AG20443 (cell line): ENCODE data around the gene NDUFA13.

ENCODE experiments used
- DNase-seq: peaks from one replicate; pipeline ENCODE4 v3.0.0; 2012; ENCODE audit warnings: low spot score, mixed read lengths

NDUFA13 gene

DNA sequence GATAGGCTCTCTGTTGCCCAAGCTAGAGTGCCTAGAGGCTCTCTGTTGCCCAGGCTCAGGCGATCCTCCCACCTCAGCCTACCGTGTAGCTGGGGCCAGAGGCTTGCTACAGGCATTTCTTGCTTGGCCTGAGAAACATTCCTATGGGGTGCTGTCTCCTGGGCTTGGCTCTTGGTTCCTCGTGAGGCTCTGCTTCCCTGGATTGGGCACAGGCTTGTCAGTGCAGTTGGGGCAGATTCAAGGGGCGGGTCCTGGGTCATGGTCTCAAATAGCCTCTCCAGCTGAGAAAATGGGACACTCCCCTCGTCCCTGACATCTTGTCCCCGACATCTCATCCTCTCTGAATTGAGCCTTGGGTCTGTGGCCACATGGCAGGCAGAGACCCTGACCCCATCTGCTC lies 5.6 kb upstream of the NDUFA13 start:
- no peak for DNase-seq

DNA sequence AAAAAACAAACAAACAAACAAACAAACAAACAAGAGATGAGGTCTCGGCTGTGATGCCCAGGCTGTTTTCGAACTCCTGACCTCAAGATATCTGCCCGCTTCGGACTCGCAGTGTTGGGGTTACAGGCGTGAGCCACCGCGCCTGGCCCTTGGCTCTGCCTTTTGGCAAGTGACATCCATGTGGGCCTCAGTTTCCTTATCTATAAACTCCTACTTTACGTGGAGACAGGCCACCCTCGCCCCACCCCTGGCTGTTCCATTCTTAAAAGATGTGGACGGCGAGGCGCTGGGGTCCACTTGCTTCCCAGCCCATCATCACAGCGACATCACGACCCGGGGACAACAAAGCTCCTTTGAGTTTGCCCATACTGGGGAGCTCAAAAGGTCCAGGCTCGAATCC lies 2.3 kb upstream of the NDUFA13 start:
- DNase-seq: no peak

DNA sequence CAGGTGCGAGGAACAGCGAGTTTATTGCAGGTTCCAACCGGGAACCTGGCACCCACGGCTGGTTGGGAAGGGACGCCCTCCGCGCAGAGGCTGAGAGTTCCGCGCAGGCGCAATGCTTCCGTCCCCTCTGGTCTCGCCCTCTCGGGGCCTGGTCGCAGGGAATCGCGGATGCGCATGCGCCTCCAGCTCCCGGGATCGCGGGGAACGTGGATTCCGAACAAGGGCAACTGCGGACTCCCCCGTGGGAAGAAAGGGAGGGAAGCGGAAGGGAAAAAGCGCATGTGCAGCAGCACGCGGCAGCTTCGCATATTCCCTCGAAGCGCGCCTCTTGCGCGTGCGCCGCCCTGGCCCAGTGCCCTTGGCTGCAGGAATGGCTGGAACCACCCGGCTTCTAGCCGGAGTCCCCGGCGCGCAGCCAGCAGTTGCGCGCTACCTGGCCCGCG lies 1.8 kb upstream of the NDUFA13 start:
- peak; percentile 70 for DNase-seq

DNA sequence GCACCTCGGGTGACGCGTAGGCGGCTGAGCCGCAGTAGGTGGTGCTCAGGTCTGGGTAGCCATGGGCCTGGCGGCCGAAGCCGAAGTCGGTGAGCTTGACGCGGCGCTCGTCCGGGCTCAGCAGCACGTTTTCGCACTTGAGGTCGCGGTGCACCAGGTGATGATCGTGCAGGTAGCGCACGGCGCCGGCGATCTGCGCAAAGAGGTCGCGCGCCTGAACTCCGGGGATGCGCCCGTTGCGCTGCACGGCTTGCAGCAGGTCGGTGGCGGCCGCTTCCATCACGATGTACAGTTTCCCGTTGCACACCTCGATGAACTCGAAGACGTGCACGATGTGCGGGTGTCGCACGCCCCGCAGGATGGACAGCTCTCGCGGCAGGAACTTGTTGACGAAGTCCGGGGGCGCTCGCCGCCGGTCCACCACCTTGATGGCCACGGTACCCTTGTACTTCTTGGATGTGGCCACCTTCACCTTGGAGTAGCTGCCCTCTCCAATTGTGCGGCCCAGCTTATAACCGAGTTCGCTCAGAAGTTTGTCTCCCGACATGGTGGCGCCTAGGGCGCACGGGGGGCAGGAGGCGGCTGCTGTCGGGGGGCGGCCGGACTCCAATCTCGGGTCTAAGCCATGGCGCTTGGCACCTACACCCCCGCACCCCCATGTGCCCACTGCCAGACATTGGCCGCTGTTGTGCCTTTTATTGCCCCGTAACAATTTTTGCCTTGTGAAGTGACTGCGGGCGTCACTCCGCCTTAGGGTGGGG lies 964 bp upstream of the NDUFA13 start, which contains the start of gene TSSK6:
Gene TSSK6 (minus strand): TSS at position 668 of the 761 bp plus-strand sequence. CDS start 121 bp downstream, at position 547.
- no peak for DNase-seq

DNA sequence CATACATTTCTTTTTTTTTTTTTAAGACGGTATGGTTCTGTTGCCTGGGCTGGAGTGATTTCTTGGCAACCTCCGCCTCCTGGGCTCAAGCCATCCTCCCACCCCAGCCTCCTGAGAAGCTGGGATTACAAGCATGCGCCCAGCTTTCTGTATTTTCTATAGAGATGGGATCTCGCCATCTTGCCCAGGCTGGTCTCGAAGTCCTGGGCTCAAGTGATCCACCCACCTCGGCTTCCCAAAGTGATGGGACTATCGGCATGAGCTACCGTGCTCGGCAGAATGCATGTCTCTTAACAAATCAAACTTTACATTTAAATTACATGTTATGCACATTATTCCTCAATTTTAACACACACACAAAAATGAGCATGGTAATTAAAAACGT lies 1.2 kb downstream of the NDUFA13 start:
- no peak for DNase-seq

DNA sequence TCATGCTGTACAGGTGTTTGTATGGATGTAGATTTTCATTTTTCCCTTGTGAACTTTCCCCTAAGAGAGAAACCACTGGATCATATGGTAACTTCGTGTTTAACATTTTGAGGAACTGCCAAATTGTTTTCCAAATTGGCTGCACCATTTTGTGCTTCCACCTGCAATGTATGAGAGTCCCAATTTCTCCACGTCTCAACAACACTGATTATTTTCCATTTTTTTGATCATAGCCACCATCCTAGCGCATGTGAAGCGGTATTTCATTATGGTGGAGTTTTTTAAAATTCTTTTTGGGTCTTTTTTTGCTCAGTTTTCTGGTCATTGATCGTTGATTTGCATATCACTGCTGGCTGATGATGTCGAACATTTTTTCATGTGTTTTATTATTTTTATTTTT lies 5.0 kb downstream of the NDUFA13 start:
- no peak for DNase-seq

DNA sequence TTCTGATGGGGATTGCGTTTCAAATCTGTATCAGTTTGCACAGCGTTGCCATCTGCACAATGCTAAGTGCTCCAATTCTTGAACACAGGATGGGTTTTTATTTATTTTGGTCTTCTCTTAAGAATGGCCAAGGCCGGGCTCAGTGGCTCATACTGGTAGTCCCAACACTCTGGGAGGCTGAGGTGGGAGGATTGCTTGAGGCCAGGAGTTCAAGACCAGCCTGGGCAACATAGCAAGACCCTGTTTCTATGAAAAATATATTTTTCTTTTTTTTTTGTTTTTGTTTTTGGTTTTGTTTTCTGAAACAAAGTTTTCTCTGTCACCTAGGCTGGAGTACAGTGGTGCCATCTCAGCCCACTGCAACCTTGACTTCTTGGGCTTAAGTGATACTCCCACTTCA lies 7.2 kb downstream of the NDUFA13 start:
- DNase-seq: no peak

DNA sequence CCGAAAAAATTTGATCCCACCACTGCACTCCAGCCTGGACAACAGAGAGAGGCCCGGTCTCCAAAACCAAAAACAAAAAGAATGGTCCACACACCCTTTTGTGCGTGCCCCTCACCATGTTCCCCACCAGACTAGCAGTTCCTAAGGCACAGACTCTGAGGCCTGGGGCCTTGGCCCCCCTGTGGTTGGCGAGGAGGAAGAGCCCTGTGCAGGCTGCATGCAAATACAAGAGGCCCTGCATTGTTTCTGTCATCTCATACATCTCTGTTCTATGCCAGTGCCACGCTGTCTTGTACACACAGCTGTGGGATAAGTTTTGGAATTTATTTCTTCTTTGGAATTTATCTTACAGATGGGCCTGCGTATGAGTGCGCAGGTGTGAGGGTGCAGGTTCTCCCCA lies 8.0 kb downstream of the NDUFA13 start:
- DNase-seq: no peak

DNA sequence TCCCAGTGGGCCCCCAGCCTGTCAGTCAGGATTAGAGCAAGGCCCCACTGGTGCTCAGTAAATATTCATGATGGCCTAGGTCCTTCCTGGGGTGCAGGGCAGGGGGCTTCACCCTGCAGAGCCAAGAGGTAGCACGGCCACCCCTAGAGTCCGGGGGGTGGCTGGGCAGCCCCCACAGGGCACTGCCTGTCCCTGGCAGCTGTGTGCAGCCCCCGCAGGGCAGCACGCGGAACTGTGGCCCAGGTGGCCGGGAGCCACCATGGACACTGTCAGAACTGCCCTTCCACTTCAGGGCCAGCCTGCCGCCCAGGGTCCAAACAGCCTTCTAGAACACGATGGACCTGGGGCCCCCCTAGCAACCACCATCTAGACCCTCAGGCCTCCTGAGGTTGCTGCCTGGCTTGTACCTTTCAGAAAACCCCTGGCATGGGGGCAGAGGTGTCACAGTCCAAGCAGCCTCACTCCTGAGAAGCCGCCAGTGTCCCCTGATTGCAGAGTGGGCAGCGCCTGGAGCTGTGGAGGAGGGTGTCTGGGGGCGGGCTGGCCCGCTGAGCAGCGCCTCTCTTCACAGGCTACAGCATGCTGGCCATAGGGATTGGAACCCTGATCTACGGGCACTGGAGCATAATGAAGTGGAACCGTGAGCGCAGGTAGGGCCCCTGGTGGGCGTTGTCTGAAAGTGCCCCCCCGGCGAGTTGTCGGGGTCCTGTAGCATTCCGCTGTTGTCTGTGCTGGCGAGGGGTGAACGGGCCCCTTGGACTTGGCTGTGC lies 9.8 kb downstream of the NDUFA13 start:
- DNase-seq: no peak

DNA sequence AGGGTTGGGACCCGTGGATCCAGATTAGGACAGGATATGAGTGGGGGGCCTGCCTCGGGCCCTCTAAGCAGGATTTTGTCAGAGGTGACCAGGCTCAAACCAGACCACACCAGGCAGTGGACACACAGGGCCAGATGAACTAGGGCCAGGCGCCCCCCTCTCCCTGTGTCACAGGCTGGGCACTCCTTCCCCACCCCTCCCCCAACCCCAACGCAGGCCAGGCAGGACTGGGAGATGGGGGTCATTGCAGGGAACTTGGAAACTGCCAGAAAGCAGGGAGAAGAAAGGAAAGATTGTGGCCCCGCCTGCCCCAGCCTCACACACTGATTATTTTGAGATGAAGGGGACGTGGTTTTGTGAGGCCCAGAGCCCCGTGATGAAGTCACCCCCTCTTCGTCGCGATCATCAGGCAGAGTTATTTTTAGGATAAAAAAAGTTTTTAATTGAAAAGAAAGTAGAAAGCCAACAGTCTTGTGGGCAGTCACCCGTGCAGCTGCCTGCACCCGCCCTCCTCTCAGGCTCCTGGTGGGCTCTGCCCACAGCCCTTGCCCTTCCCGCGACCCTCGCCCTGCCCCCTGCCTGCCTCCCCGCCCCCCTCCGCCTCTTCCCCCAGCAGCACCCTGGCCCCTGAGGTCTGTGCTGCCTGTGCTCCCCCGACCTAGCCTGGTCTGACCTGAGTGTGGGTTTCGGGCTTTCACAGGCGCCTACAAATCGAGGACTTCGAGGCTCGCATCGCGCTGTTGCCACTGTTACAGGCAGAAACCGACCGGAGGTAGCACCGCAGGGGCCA lies 10.8 kb downstream of the NDUFA13 start:
- no peak for DNase-seq

DNA sequence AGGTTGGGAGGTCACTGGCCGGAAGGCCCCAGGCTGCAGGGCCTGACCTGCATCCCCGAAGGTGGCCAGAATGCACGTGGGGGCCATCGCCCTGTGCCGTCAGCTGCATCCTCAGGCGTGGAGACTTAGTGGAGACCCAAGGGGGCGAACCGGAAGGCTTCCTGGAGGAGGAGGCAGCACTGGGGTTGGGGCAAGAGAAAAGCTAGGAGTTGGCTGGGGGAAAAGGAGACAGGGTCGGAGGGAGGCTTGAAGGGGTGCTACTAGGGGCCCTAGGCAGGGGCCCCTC lies 11.3 kb downstream of the NDUFA13 start:
- DNase-seq: no peak

DNA sequence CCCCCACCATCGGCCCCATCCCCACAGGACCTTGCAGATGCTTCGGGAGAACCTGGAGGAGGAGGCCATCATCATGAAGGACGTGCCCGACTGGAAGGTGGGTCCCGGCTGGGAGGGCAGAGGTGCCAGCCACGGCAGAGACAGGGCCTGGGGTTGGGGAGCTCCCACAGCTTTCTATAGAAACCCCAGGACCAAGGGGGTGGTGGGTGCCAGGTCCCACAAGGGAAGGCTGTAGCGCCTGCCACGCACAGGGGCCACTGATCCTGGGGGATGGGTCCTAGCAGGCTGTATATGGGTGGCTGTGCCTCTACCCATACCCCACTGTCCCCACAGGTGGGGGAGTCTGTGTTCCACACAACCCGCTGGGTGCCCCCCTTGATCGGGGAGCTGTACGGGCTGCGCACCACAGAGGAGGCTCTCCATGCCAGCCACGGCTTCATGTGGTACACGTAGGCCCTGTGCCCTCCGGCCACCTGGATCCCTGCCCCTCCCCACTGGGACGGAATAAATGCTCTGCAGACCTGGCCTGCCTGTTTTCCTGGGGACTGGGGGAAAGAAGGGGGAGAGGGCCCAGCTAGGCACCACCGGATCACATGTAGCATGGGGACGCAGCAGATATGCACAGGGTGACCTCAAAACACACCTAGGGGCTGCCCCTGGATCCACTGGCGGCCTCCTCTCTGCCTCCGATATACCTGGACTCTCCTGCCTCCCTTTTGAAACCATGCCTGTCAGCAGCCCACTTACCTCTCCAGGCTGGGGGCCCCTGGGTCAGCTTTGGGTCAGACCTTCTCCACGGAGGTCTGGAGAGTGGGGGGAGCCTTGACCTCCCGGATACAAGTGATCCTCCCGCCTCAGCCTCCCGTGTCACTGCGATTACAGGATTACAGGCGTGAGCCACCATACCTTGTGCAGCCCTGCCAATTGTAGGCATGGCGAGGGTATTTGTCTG lies 11.9 kb downstream of the NDUFA13 start:
- no peak for DNase-seq

DNA sequence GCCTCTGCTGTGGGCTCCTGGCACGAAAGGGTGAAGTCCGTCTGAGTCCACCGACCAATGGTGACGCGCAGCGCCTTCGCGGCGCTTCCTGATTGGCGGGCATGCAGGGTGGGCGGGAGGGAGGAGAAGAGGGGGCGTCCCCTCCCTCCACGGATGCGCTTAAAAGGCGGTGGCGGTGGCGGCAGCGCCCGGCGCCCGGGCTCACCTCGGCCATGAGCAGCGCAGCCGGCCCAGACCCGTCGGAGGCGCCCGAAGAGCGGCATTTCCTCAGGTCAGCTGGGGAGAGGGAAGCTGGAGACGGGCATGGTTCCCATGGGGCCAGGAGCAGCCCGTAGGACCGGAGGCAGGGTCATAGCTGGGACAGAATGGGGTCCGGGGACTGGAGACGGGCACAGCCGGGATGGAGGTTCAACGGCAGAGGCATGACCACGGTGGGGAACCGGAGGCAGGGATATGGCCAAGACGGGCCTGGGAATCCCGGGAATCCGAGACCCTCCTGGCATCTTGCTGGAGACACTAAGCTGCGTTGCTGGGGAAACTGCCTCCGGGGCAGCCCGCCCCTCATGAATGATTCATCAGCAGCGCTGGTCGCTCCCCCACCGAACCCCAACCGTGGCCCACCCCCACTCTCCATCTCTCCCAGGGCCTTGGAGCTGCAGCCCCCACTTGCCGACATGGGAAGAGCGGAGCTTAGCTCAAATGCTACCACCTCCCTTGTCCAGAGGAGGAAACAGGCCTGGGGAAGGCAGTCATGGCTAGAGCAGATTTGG lies 12.9 kb downstream of the NDUFA13 start, which contains the start of gene YJEFN3:
Gene YJEFN3 (plus strand): TSS at position 191 of the 770 bp plus-strand sequence. CDS start 22 bp downstream, at position 213.
- DNase-seq: no peak

DNA sequence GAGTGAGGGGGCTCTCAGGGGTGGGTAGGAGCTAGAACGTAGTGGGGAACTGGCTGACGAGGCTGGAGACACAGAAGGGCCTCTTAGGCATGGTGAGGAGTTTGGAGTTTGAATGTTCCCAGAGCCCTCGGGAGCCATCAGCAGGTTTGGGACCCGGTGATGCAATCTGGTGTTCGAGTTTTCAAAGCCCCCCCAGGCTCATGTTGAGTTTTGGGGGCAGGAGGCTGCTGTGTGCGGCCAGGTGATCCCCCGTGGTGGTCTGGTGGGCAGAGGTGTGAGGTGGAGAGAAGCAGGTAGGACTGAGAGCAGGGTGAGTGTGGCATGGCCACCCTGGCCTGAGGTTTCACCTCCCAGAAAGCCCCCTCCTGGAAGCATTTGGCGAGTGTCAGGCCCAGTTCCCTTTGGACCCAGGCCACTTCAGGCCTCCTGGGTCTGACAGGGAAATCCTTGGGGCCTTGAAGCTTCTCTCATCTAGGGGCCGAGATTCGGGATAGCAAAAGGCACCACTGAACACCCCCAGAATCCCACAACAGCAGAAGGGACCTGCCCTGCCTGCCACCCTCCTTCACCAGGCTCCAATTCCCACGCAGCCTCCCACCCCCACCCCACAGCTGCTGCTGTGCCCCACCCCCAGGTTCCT lies 13.9 kb downstream of the NDUFA13 start:
- DNase-seq: no peak

DNA sequence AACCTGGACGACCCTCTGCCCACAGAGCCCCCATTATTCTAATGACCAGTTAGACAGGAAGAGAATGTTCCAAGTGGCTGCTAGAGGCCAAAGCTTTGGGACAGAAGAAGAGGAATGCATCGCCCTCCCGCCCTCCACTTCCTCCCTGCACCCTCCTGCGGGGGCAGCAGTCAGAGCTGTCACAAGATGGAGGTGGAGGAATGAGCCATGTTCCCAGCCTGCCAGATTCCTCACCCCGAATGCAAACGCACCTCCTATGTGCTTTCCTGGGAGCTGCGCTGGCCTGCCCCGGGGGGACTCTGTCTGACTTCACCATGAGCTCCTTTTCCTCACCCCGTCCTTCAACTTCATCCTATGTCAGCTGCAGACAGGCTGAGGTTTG lies 14.4 kb downstream of the NDUFA13 start:
- no peak for DNase-seq

DNA sequence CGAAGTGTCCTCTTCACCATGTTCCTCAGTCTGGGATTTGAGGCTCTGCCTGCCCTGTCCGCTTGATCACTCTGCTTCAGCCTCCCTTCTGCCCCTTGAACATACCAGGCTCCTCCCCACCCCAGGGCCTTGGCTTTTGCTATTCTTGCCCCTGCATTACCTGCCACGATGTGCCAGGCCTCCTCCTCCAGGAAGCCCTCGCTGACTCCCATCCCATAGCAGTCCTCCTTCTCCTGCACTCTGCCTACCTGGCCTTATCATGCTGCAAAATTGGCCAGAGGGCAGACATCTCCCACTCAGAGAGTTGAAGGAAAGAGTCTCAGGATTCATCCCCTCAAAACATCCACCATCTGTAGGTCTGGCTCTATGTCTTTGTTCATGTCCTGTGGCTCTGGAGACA lies 14.9 kb downstream of the NDUFA13 start:
- DNase-seq: no peak

DNA sequence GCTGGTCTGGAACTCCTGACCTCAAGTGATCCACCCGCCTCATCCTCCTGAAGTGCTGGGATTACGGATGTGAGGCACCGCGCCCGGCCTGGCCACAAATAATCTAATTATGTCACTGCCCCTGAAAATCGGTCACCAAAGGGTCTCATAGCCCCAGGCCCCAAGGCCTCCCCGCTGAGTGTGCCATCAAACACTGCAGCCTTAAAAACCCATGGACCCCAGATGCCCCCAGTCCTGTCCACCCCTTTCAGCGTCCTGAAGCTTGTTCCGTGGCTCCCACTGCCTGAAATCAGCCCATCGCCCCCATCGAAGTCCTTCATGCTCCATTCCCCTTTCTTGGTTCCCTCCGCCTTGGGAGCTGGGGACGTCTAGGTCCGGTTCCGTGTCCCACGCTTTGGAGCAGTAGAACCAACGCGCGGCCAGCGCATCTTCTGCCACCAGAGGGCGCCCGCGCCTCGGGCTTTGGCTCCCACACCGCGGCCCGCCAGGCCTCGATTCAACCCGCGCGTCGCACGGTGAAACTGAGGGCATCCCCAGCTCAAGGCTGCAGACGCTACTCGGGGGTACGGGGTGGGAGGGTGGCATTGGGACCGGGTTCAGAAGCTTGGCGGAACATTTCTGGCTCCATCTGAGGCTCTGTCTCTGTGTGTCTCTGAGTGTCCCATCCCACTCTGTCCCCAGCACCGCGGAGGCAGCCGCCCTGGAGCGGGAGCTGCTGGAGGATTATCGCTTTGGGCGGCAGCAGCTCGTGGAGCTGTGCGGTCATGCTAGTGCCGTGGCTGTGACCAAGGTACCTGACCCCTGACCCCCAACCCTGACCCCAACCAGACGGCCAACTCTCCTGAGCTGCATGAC lies 16.2 kb downstream of the NDUFA13 start:
- DNase-seq: peak; percentile 92

DNA sequence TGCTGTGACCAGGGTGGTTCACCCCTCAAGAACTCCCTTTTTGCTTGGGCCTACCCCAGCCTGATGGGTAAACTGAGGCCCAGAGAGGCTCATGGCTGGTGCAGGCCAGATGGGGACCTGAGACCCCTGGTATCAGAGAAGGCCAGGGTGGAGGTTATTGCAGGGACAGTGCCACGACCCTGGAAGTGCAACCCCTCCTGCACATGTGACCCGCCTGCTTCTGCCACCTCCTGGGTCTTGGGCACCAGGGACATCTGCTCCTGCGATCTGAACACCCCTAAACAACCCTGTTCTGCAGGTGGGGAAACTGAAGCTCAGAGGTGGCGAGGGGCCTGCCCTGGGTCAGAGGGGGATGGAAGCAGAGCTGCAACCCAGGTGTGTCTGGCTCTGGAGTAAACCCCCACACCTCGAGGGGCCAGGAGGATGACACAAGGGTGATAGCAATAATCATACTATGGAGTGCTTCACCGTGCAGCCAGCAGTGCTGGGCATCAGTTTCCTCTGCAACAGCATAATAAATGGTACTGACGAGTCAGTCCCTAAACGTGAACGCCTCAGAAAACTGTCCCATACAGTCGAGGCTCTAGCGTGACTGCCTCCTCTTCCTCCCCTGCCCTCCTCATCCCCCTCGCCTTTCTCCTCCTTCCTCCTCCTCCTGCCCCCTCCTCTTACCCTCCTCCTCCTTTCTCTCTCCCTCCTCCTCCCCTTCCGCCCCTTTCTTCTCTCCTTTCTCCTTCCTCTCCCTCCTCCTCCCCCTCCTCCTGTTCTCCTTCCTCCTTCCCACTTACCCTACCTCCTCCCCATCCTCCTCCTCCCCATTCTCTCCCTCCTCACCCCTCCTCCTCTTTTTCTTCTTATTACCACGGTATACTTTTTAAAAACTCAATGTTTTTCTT lies 17.0 kb downstream of the NDUFA13 start:
- no peak for DNase-seq
